Hepatocyte (in vitro differentiated cells): ENCODE results near the gene TUB. TPM values are rescaled to one million over a fixed set of nuclear protein-coding genes. Genes with fewer than 3 reads are reported as not detected.

ENCODE experiments used
- DNase-seq: peaks from one replicate; pipeline ENCODE4 v3.0.0-alpha.2; 2016; ENCODE audit warnings: low spot score
- H2AFZ ChIP-seq: fragments of 200-600 bp; sonication (generic); 2 replicates; pipeline ENCODE4 v1.6.0; 2016; ENCODE audit warnings: antibody characterized with exemption, mild to moderate bottlenecking
- H3K27ac ChIP-seq: fragments of 200-600 bp; sonication (generic); 2 replicates; pipeline ENCODE4 v1.5.1; 2016; ENCODE audit warnings: mild to moderate bottlenecking
- H3K27me3 ChIP-seq: fragments of 200-600 bp; sonication (generic); 2 replicates; pipeline ENCODE4 v1.6.1; 2016
- H3K36me3 ChIP-seq: fragments of 200-600 bp; sonication (generic); replicated peaks from 2 replicates; pipeline ENCODE4 v1.5.1; 2016; ENCODE audit warnings: low read depth; ENCODE audit not compliant: insufficient read depth
- H3K4me1 ChIP-seq: fragments of 200-600 bp; sonication (generic); 2 replicates; pipeline ENCODE4 v1.5.1; 2016; ENCODE audit warnings: mild to moderate bottlenecking, moderate library complexity; ENCODE audit not compliant: insufficient read depth
- H3K4me2 ChIP-seq: fragments of 200-600 bp; sonication (generic); 2 replicates; pipeline ENCODE4 v1.6.0; 2016
- H3K4me3 ChIP-seq: fragments of 200-600 bp; sonication (generic); 2 replicates; pipeline ENCODE4 v1.5.1; 2016; ENCODE audit warnings: mild to moderate bottlenecking
- H3K79me2 ChIP-seq: fragments of 200-600 bp; sonication (generic); 2 replicates; pipeline ENCODE4 v1.6.0; 2017; ENCODE audit warnings: mild to moderate bottlenecking
- H3K9me2 ChIP-seq: fragments of 200-600 bp; sonication (generic); replicated peaks from 2 replicates; pipeline ENCODE4 v1.6.0; 2017; ENCODE audit warnings: mild to moderate bottlenecking; ENCODE audit not compliant: insufficient read depth
- H3K9me3 ChIP-seq: fragments of 200-600 bp; sonication (generic); 2 replicates; pipeline ENCODE4 v1.5.1; 2016; ENCODE audit warnings: low read depth, mild to moderate bottlenecking
- H4K20me1 ChIP-seq: fragments of 200-600 bp; sonication (generic); 2 replicates; pipeline ENCODE4 v1.6.0; 2016; ENCODE audit warnings: mild to moderate bottlenecking; ENCODE audit not compliant: insufficient read depth, poor library complexity, severe bottlenecking
- EZH2 ChIP-seq: fragments of 200-600 bp; sonication (generic); IDR thresholded peaks from 2 replicates; pipeline ENCODE4 v1.6.1; 2016; ENCODE audit warnings: antibody characterized with exemption, mild to moderate bottlenecking, borderline replicate concordance
- EZH2phosphoT487 ChIP-seq: fragments of 200-600 bp; sonication (generic); IDR thresholded peaks from one replicate; pipeline ENCODE4 v1.6.1; 2018; ENCODE audit warnings: antibody characterized with exemption, mild to moderate bottlenecking, low read depth, moderate library complexity; ENCODE audit not compliant: unreplicated experiment, severe bottlenecking
- WGBS: methylation state at CpG from one replicate; pipeline ENCODE4 v1.1.6; 2016; ENCODE audit warnings: low lambda C conversion rate; ENCODE audit errors: missing lambda C conversion rate; 5-methylcytosine and 5-hydroxymethylcytosine counted together
- polyA plus RNA-seq: library from polyadenylated mRNA; unstranded; fragments of >200 nt; fragmentation: Nextera tagmentation; extraction: Ambion mirVana; gene quantifications from 2 replicates; pipeline ENCODE4 v1.2.1, GENCODE V29; 2016
- total RNA-seq: library from RNA; depleted of rRNA; stranded (reverse); fragments of >200 nt; gene quantifications from 2 replicates; pipeline ENCODE4 v1.2.3, GENCODE V29; 2014
- TF ChIP-seq, protein P1 (sequence below): fragments of 200-600 bp; sonication (generic); IDR thresholded peaks from 2 replicates; pipeline ENCODE4 v1.5.1; 2016; ENCODE audit warnings: antibody characterized with exemption, mild to moderate bottlenecking; ENCODE audit not compliant: poor library complexity

The TUB gene
- total and polyA plus RNA-seq, 2 experiments from 2014 or later, result 5.0 to 18.7 TPM

DNA sequence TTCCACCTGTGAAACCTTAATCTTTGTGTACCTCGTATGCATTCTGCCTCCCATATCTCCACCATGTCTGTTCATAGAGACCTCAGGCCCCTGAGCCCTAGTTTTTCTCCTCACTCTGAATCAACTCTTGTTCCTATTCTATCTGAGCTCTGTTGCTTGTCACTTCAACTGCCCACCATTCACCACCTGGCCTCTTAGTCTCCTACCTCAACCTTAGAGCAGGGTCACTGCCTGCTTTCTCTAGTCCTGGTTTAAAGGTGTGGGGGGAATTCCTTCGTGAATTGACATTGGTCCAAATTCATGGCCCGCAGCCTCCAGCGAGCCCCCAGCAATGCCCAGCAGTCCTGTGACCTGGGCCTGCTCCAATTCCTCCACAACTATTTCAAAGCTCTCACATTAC is 39.4 kb upstream of the TUB start:
- no peak overlapping the region for H3K4me2 ChIP-seq
- H2AFZ ChIP-seq, result no peak overlapping the region
- no peak overlapping the region for H3K4me3 ChIP-seq
- no peaks in the 10 kb centered on the region for H3K36me3 ChIP-seq
- H3K27me3 ChIP-seq, result no peaks in the 10 kb centered on the region
- no peak for TF ChIP-seq EZH2
- TF ChIP-seq EZH2phosphoT487, result no peak
- TF ChIP-seq, protein P1, sequence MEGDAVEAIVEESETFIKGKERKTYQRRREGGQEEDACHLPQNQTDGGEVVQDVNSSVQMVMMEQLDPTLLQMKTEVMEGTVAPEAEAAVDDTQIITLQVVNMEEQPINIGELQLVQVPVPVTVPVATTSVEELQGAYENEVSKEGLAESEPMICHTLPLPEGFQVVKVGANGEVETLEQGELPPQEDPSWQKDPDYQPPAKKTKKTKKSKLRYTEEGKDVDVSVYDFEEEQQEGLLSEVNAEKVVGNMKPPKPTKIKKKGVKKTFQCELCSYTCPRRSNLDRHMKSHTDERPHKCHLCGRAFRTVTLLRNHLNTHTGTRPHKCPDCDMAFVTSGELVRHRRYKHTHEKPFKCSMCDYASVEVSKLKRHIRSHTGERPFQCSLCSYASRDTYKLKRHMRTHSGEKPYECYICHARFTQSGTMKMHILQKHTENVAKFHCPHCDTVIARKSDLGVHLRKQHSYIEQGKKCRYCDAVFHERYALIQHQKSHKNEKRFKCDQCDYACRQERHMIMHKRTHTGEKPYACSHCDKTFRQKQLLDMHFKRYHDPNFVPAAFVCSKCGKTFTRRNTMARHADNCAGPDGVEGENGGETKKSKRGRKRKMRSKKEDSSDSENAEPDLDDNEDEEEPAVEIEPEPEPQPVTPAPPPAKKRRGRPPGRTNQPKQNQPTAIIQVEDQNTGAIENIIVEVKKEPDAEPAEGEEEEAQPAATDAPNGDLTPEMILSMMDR, result no peak
- H3K79me2 ChIP-seq, result no peaks in the 10 kb centered on the region
- H3K9me2 ChIP-seq, result no peaks in the 10 kb centered on the region
- no peaks in the 10 kb centered on the region for H3K9me3 ChIP-seq
- H3K4me1 ChIP-seq, result no peaks in the 10 kb centered on the region
- WGBS, result 91% methylated on average over 4 of the region's 4 CpGs
- DNase-seq, result no peak
- H3K27ac ChIP-seq, result no peak overlapping the region
- no peaks in the 10 kb centered on the region for H4K20me1 ChIP-seq

DNA sequence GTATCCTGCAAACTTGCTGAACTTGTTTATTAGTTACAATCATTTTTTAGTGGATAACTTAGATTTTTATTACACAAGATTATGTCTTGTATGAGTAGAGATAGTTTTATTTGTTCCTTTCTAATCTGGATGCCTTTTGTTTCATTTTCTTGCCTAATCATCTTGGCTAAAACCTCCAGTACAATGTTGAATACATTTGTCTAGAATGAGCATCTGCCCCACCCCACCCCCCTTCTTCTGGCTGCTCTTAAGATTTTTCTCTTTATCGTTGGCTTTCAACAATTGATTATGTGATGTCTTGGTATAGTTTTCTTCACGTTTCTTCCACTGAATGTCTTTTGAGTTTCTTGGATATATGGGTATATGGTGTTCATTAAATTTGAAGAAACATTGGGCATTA is 37.3 kb upstream of the TUB start:
- Histone ChIP-seq H2AFZ (no peak overlapping the region), H4K20me1 (no peaks in the 10 kb centered on the region), H3K27me3 (no peaks in the 10 kb centered on the region), H3K4me2 (no peak overlapping the region), H3K79me2 (no peaks in the 10 kb centered on the region), H3K9me2 (no peaks in the 10 kb centered on the region), H3K4me3 (no peak overlapping the region), H3K27ac (no peak overlapping the region), H3K4me1 (no peaks in the 10 kb centered on the region), H3K9me3 (no peaks in the 10 kb centered on the region), H3K36me3 (no peaks in the 10 kb centered on the region)
- no peak for DNase-seq
- no peak for TF ChIP-seq EZH2phosphoT487
- TF ChIP-seq EZH2, result no peak
- TF ChIP-seq, protein P1, result no peak
- 83% methylated on average over 2 of the region's 2 CpGs for WGBS

DNA sequence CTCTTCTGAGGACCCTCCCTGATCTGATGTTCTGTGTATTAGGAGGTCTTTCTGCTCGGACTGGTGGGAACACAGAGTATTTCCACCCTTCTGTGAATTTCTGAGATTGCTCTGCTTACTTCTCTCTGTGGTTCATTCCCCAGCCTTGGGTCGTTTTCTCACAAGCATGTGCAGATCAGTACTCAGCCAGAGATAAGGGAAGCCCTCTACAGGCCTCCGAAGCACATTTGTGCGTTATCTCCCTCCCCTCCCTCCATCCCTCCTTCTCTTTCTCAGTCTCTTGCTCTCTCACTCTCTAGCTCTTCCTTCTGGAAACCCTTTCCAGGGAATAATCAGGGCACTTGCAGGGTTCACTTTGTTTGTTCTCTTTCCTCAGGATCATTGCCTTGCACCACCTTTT is 35.2 kb upstream of the TUB start:
- Histone ChIP-seq H3K9me3 (no peaks in the 10 kb centered on the region), H3K36me3 (no peaks in the 10 kb centered on the region), H3K27ac (no peak overlapping the region), H3K4me3 (no peak overlapping the region), H3K4me1 (no peaks in the 10 kb centered on the region), H2AFZ (no peak overlapping the region), H4K20me1 (no peaks in the 10 kb centered on the region), H3K9me2 (no peaks in the 10 kb centered on the region), H3K27me3 (no peaks in the 10 kb centered on the region), H3K4me2 (no peak overlapping the region), H3K79me2 (no peaks in the 10 kb centered on the region)
- 30% methylated on average over 4 of the region's 4 CpGs for WGBS
- TF ChIP-seq, protein P1, result no peak
- TF ChIP-seq EZH2 (no peak), EZH2phosphoT487 (no peak)
- no peak for DNase-seq

DNA sequence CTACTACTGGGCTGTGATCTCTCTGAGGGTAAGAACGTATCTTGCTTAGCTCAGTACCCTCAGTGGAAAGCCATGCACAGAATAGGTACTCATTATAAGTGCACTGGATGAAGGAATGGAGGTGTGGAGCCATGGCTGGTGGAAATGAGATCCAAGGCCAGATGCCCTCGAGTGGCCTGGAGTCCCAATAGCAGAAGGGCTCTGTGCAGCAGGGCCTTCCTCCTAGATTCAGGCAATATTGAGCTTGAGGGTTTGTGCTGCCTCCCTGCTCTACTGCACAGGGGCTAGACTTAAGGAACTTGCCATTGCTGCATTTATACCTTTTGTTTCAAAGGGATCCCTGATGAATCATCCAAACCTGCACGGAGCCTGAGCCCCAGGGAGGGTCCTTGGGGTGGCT is 33.6 kb upstream of the TUB start:
- WGBS, result 87% methylated on average over 3 of the region's 3 CpGs
- Histone ChIP-seq H3K79me2 (no peaks in the 10 kb centered on the region), H3K27me3 (no peaks in the 10 kb centered on the region), H3K9me2 (no peaks in the 10 kb centered on the region), H3K4me2 (no peak overlapping the region), H3K4me3 (no peak overlapping the region), H3K9me3 (no peaks in the 10 kb centered on the region), H3K36me3 (no peaks in the 10 kb centered on the region), H4K20me1 (no peaks in the 10 kb centered on the region), H2AFZ (no peak overlapping the region), H3K4me1 (no peaks in the 10 kb centered on the region), H3K27ac (no peak overlapping the region)
- TF ChIP-seq, protein P1, result no peak
- TF ChIP-seq EZH2phosphoT487 (no peak), EZH2 (no peak)
- no peak for DNase-seq
